H1 (cell line): Measurements from ENCODE around the gene CYP2A6. TPM values are rescaled to one million over a fixed set of nuclear protein-coding genes. Genes with fewer than 3 reads are reported as not detected.

Experiments
- CTCF ChIA-PET: fragments of 300-600 bp; sonication (Branson Sonifier 250); formaldehyde crosslinking; loops from one replicate; lab custom pipeline; 2021; ENCODE audit not compliant: partially characterized antibody; lab: Charles Lee
- POLR2A ChIA-PET: fragments of 300-600 bp; sonication (Branson Sonifier 250); formaldehyde crosslinking; loops from one replicate; lab custom pipeline; 2021; ENCODE audit warnings: inconsistent platforms; ENCODE audit not compliant: partially characterized antibody; lab: Charles Lee
- DNase-seq, 2 experiments: peaks; one replicate each; pipeline versions ENCODE4 v3.0.0 to v3.0.0-alpha.2; 2010 to 2022; ENCODE audit warnings: low spot score in 2 of 2, low read depth in 1 of 2, mixed read lengths in 1 of 2
- FAIRE-seq: peaks from 2 replicates; lab custom pipeline; 2011; peaks lifted over from hg19 to GRCh38; lab: Jason Lieb, UNC
- H2AFZ ChIP-seq: 2 replicates; pipeline ENCODE4 v1.8.1; 2012; ENCODE audit warnings: low read length, inconsistent platforms
- H2AK5ac ChIP-seq: 2 replicates; pipeline ENCODE4 v1.6.1; 2013; ENCODE audit warnings: low read depth, low read length
- H2BK120ac ChIP-seq: replicated peaks from 2 replicates; pipeline ENCODE3; 2013; ENCODE audit warnings: low read depth, low read length, inconsistent platforms
- H2BK12ac ChIP-seq: 2 replicates; pipeline ENCODE4 v1.6.1; 2013; ENCODE audit warnings: low read depth, low read length
- H2BK15ac ChIP-seq: 2 replicates; pipeline ENCODE4 v1.6.1; 2013; ENCODE audit warnings: low read length
- H2BK20ac ChIP-seq: 2 replicates; pipeline ENCODE4 v1.6.1; 2013; ENCODE audit warnings: low read length
- H2BK5ac ChIP-seq: 2 replicates; pipeline ENCODE4 v1.6.1; 2013; ENCODE audit warnings: low read depth, low read length
- H3K14ac ChIP-seq: 2 replicates; pipeline ENCODE4 v1.6.1; 2013; ENCODE audit warnings: inconsistent platforms; ENCODE audit not compliant: insufficient read length
- H3K18ac ChIP-seq: 2 replicates; pipeline ENCODE4 v1.6.1; 2013; ENCODE audit warnings: low read length; ENCODE audit errors: extremely low read depth
- H3K23ac ChIP-seq: 2 replicates; pipeline ENCODE4 v1.6.1; 2013; ENCODE audit warnings: inconsistent platforms; ENCODE audit not compliant: insufficient read length
- H3K23me2 ChIP-seq: 2 replicates; pipeline ENCODE4 v1.6.1; 2013; ENCODE audit warnings: low read depth, low read length
- H3K27ac ChIP-seq: 2 replicates; pipeline ENCODE4 v1.6.1; 2011; ENCODE audit warnings: low read depth, low read length, inconsistent platforms
- H3K27me3 ChIP-seq, 4 experiments: replicated peaks in 1 of 4; 1 replicate in 1 of 4; 2 replicates in 3 of 4; pipeline versions ENCODE4 v1.6.1 to v1.8.1; 2011 to 2013; ENCODE audit warnings: low read length in 3 of 4, mild to moderate bottlenecking in 3 of 4, inconsistent platforms in 2 of 4, mixed read lengths in 2 of 4, moderate library complexity in 1 of 4; ENCODE audit not compliant: control insufficient read depth in 3 of 4, insufficient read depth in 3 of 4; ENCODE audit errors: extremely low read depth in 1 of 4
- H3K36me3 ChIP-seq, 4 experiments: 2 replicates each; pipeline versions ENCODE4 v1.6.1 to v1.8.1; 2011 to 2013; ENCODE audit warnings: mild to moderate bottlenecking in 4 of 4, low read length in 3 of 4, moderate library complexity in 2 of 4, control low read depth in 1 of 4, inconsistent platforms in 1 of 4; ENCODE audit not compliant: insufficient read depth in 4 of 4, control insufficient read depth in 2 of 4
- H3K4ac ChIP-seq: replicated peaks from 2 replicates; pipeline ENCODE3; 2013; ENCODE audit warnings: low read length, low read depth, mixed read lengths, inconsistent platforms; ENCODE audit not compliant: insufficient read length
- H3K4me1 ChIP-seq, 4 experiments: replicated peaks in 1 of 4; 1 replicate in 1 of 4; 2 replicates in 3 of 4; pipeline versions ENCODE4 v1.6.1 to v1.8.1; 2011 to 2013; ENCODE audit warnings: low read length in 3 of 4, inconsistent platforms in 2 of 4, mixed read lengths in 1 of 4; ENCODE audit not compliant: insufficient read depth in 4 of 4, control insufficient read depth in 3 of 4
- H3K4me2 ChIP-seq, 2 experiments: 2 replicates each; pipeline versions ENCODE4 v1.6.1 to v1.8.1; 2011 to 2013; ENCODE audit warnings: low read depth in 2 of 2, low read length in 2 of 2, control low read depth in 1 of 2, inconsistent platforms in 1 of 2, mild to moderate bottlenecking in 1 of 2; ENCODE audit not compliant: insufficient read depth in 1 of 2
- H3K4me3 ChIP-seq, 4 experiments: fragments of 200-600, 300-600 bp in 1 of 4; sonication (generic), shearing (Covaris generic), sonication (Bioruptor Twin) in 1 of 4; 2 replicates each; pipeline versions ENCODE4 v1.5.1 to v1.8.1; 2011 to 2016; ENCODE audit warnings: low read length in 4 of 4, low read depth in 3 of 4, control low read depth in 2 of 4, inconsistent platforms in 2 of 4, mild to moderate bottlenecking in 2 of 4, mixed read lengths in 1 of 4, moderate library complexity in 1 of 4; ENCODE audit not compliant: insufficient read depth in 2 of 4; ENCODE audit errors: extremely low read depth in 1 of 4
- H3K56ac ChIP-seq: replicated peaks from 2 replicates; pipeline ENCODE3; 2013; ENCODE audit warnings: low read depth, mild to moderate bottlenecking, mixed read lengths, low read length, inconsistent platforms; ENCODE audit not compliant: insufficient read length
- H3K79me1 ChIP-seq: 2 replicates; pipeline ENCODE4 v1.6.1; 2013; ENCODE audit warnings: low read depth, low read length, control low read depth
- H3K79me2 ChIP-seq, 2 experiments: 2 replicates each; pipeline versions ENCODE4 v1.6.1 to v1.8.1; 2012 to 2013; ENCODE audit warnings: low read length in 2 of 2, mild to moderate bottlenecking in 2 of 2, inconsistent platforms in 1 of 2; ENCODE audit not compliant: insufficient read depth in 2 of 2, control insufficient read depth in 1 of 2
- H3K9ac ChIP-seq, 4 experiments: replicated peaks in 1 of 4; 1 replicate in 1 of 4; 2 replicates in 3 of 4; pipeline versions ENCODE4 v1.6.1 to v1.8.1; 2011 to 2013; ENCODE audit warnings: low read depth in 3 of 4, low read length in 3 of 4, control low read depth in 2 of 4, mild to moderate bottlenecking in 2 of 4, moderate library complexity in 2 of 4, inconsistent platforms in 1 of 4; ENCODE audit errors: extremely low read depth in 1 of 4
- H3K9me3 ChIP-seq, 2 experiments: 2 replicates each; pipeline versions ENCODE4 v1.6.1 to v1.8.1; 2012 to 2013; ENCODE audit warnings: mild to moderate bottlenecking in 2 of 2, moderate library complexity in 2 of 2, control low read depth in 1 of 2, inconsistent platforms in 1 of 2, low read depth in 1 of 2, low read length in 1 of 2, mixed read lengths in 1 of 2; ENCODE audit not compliant: insufficient read depth in 2 of 2
- H4K20me1 ChIP-seq, 2 experiments: replicated peaks in 1 of 2; 2 replicates each; pipeline versions ENCODE3 to v1.8.1; 2011 to 2013; ENCODE audit warnings: inconsistent platforms in 2 of 2, low read length in 2 of 2, mild to moderate bottlenecking in 1 of 2; ENCODE audit not compliant: insufficient read depth in 2 of 2, control insufficient read depth in 1 of 2
- H4K5ac ChIP-seq: 2 replicates; pipeline ENCODE4 v1.6.1; 2013; ENCODE audit warnings: low read length, low read depth, mixed read lengths, inconsistent platforms; ENCODE audit not compliant: insufficient read length
- H4K8ac ChIP-seq: 2 replicates; pipeline ENCODE4 v1.8.0; 2013; ENCODE audit warnings: mild to moderate bottlenecking, moderate library complexity, low read length, inconsistent platforms; ENCODE audit not compliant: insufficient read depth; ENCODE audit errors: extremely low read depth
- H4K91ac ChIP-seq: replicated peaks from 2 replicates; pipeline ENCODE3; 2013; ENCODE audit warnings: low read length, mixed read lengths, inconsistent platforms; ENCODE audit not compliant: insufficient read length
- POLR2A ChIP-seq, 2 experiments: IDR thresholded peaks; 1 replicate in 1 of 2; 2 replicates in 1 of 2; pipeline ENCODE4 v1.6.1; 2011; ENCODE audit warnings: low read depth in 2 of 2, low read length in 2 of 2, mild to moderate bottlenecking in 2 of 2; ENCODE audit errors: control extremely low read depth in 1 of 2
- POLR2AphosphoS5 ChIP-seq: IDR thresholded peaks from 2 replicates; pipeline ENCODE4 v1.6.1; 2011; ENCODE audit warnings: low read depth, low read length
- TBP ChIP-seq: IDR thresholded peaks from 2 replicates; pipeline ENCODE4 v1.6.1; 2011; ENCODE audit warnings: low read depth, low read length, improper control_type of control experiment
- WGBS, 2 experiments: shearing (Covaris generic) in 1 of 2; methylation state at CpG; one replicate each; pipeline versions ENCODE4 v1.1.6 to v1.1.7; 2013 to 2015; ENCODE audit warnings: low lambda C conversion rate in 2 of 2, mixed read lengths in 2 of 2, inconsistent platforms in 1 of 2, low coverage in 1 of 2, missing lambda C conversion rate in 1 of 2; ENCODE audit not compliant: insufficient replicate concordance in 2 of 2, insufficient coverage in 1 of 2, insufficient read length in 1 of 2; ENCODE audit errors: extremely low coverage in 1 of 2, missing lambda C conversion rate in 1 of 2; 5-methylcytosine and 5-hydroxymethylcytosine counted together
- polyA plus RNA-seq, 7 experiments: library from polyadenylated mRNA; depleted of rRNA in 3 of 7; stranded (reverse) in 5 of 7; unstranded in 2 of 7; fragments of >200 nt in 5 of 7; fragments of 200-250 nt in 2 of 7; gene quantifications; 1 replicate in 5 of 7; 2 replicates in 1 of 7; 4 replicates in 1 of 7; pipeline versions ENCODE4 v1.2.1 to v1.2.3, GENCODE V29; 2011 to 2013; ENCODE audit warnings: missing spikeins in 2 of 7, mixed read lengths in 2 of 7
- total RNA-seq: library from RNA; stranded (reverse); fragmentation: NEBNext Ultra II Directional; extraction: Animal tissue kit (Norgen Biotek cat#: 25700); gene quantifications from 2 replicates; pipeline ENCODE4 v1.2.1, GENCODE V29; 2021

Gene CYP2A6
- total and polyA plus RNA-seq, 2 of the 8 experiments (the other 6 are each of a cell fraction or from before 2014, with no cell fraction given): 0.33 TPM; not detected in 1

GRCh38 chr19:40802300-40803169 lies 47.7 kb downstream of the CYP2A6 start:
- ChIA-PET CTCF (interaction anchor here (0.7 to 1.5 kb wide), 2 partner anchors 16 to 1473 kb away, joined by 3 to 5 read pairs; no protein-coding TSS in a partner anchor), POLR2A (interaction anchor here (0.5 to 15.7 kb wide), 7 partner anchors 9 to 86 kb away, joined by 3 to 241 read pairs (median 3); partner anchors contain the start of genes ACTMAP, COQ8B, ITPKC and MIA)
- peaks cover 6% of the 10 kb centered on the region; the same call in 1 of the 2 replicates for H3K23me2 ChIP-seq
- peaks cover 6 to 41% (median 8%) of the 10 kb centered on the region in 4 experiments; a peak in 7 of 8 replicates for H3K36me3 ChIP-seq
- DNase-seq (no peak), FAIRE-seq (no peak)
- peaks cover 33% of the 10 kb centered on the region for H3K79me1 ChIP-seq
- H4K91ac ChIP-seq: no peak overlapping the region
- H3K4me2 ChIP-seq: peak overlapping the region; percentile 32 to 67; a peak in 3 of 4 replicates
- no peak overlapping the region for H4K5ac ChIP-seq
- peak overlapping the region in 1 of 4 experiments; percentile 15; a peak in 1 of 8 replicates for H3K4me3 ChIP-seq
- no peak overlapping the region for H3K4ac ChIP-seq
- peak; percentile 3; the same call in 1 of the 2 replicates for TF ChIP-seq POLR2AphosphoS5
- TF ChIP-seq TBP: no peak
- TF ChIP-seq POLR2A (IDR thresholded peaks at IDR 0.05; ENCODE audit: control extremely low read depth in 1 of 2, low read depth in 2 of 2, low read length in 2 of 2): peak in 1 of 2 experiments; percentile 45; a peak in 1 of 3 replicates
- 77% methylated on average over 11 of the region's 11 CpGs; no CpG with 5 or more reads in 1 of the 2 experiments for WGBS, 2 experiments
- H3K27ac ChIP-seq: 0 out of 2 replicates have a peak overlapping the region, but pooled peaks have one; percentile 55
- no peaks in the 10 kb centered on the region for H3K9me3 ChIP-seq
- H3K4me1 ChIP-seq: peaks cover 3 to 63% (median 34%) of the 10 kb centered on the region in 4 experiments
- peak overlapping the region; percentile 71; the same call in 1 of the 2 replicates for H2BK12ac ChIP-seq
- H4K20me1 ChIP-seq: peaks cover 39 to 59% of the 10 kb centered on the region in 2 experiments
- H2BK20ac ChIP-seq: no peak overlapping the region
- peaks cover 14 to 71% of the 10 kb centered on the region in 2 experiments for H3K79me2 ChIP-seq
- H3K23ac ChIP-seq: no peak overlapping the region
- no peak overlapping the region for H3K56ac ChIP-seq
- H3K18ac ChIP-seq: no peak overlapping the region
- H4K8ac ChIP-seq: no peak overlapping the region
- H2BK120ac ChIP-seq: no peak overlapping the region
- H2BK15ac ChIP-seq: no peak overlapping the region
- H2AFZ ChIP-seq: no peak overlapping the region
- no peak overlapping the region for H2AK5ac ChIP-seq
- H3K9ac ChIP-seq: 0 out of 7 replicates have a peak overlapping the region, but pooled peaks of 1 of the 4 experiments have one; percentile 45
- no peak overlapping the region for H3K14ac ChIP-seq
- H3K27me3 ChIP-seq: no peaks in the 10 kb centered on the region
- H2BK5ac ChIP-seq: peak overlapping the region; percentile 66; the same call in 1 of the 2 replicates
